Erythroblast (primary cell): Measurements from ENCODE around the gene ITPR1.

Source experiments
- GATA1 ChIP-seq: IDR thresholded peaks from 2 replicates; pipeline ENCODE4 v1.6.1; 2011; ENCODE audit warnings: low read depth, mild to moderate bottlenecking, control low read depth, low read length, moderate library complexity
- POLR2A ChIP-seq: IDR thresholded peaks from 2 replicates; pipeline ENCODE4 v1.6.1; 2011; ENCODE audit warnings: mild to moderate bottlenecking, low read length

DNA sequence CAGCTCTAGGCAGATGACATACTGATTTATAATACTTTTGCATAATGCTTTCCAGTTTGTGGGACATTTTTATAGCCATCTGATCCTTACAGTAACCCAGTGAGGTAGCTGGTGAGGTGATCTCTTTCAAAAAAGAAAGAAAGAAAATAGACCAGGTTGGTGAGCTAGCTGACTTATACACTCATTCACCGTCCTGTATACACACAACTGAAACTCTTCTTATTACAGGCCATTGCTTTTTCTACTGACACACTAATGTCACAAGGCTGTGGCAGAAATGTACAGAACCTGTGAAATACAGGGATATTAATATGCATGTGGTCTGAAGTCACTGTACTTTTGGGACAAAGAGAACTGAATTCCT, 335.9 kb downstream of the ITPR1 start:
- TF ChIP-seq POLR2A (no peak), GATA1 (no peak)
